ENCODE measurements around the gene BMP7.

DNA sequence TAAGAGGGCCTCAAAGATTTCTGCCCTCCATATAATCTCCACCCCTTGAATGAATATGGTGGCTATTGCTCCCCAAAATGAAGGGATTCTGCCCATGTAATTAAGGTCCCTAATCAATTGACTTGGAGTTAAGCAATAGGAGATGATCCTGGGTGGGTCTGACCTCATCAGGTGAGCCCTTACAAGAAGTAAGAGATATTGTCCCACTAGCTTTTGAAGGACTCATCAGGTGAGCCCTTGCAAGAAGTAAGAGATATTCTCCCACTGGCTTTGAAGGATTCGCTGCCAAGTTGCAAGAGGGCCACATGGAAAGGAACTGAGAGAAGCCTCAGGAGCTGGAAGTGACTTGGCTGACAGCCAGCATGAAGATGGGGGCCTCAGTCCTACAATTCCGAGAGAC is 103.4 kb downstream of the BMP7 start:
- TF ChIP-seq CTCF (CRISPR knock-in tag; IDR thresholded peaks at IDR 0.05) (no peak), POLR2A (IDR thresholded peaks at IDR 0.05; ENCODE audit: insufficient read depth in 1 of 2, low read depth in 2 of 2, low read length in 2 of 2) (no peak), PRDM15 (CRISPR knock-in tag; IDR thresholded peaks at IDR 0.05) (no peak)
- TF ChIP-seq, protein P1, sequence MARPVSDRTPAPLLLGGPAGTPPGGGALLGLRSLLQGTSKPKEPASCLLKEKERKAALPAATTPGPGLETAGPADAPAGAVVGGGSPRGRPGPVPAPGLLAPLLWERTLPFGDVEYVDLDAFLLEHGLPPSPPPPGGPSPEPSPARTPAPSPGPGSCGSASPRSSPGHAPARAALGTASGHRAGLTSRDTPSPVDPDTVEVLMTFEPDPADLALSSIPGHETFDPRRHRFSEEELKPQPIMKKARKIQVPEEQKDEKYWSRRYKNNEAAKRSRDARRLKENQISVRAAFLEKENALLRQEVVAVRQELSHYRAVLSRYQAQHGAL (CRISPR knock-in tag; IDR thresholded peaks at IDR 0.05; ENCODE audit: not compliant biosample characterization): no peak
